GM19468 (cell line): ENCODE data around the gene AP3B1.
A peak's percentile ranks its signal among the peaks of the same experiment; 100 is the strongest.

Source experiments
- ATAC-seq: cut with Tn5 transposase; IDR thresholded peaks from one replicate; pipeline ENCODE4 v1.9.1; 2021; ENCODE audit warnings: mild to moderate bottlenecking, moderate library complexity, moderate number of reproducible peaks; ENCODE audit not compliant: unreplicated experiment; ENCODE audit errors: extremely low read depth

The AP3B1 gene, protein sequence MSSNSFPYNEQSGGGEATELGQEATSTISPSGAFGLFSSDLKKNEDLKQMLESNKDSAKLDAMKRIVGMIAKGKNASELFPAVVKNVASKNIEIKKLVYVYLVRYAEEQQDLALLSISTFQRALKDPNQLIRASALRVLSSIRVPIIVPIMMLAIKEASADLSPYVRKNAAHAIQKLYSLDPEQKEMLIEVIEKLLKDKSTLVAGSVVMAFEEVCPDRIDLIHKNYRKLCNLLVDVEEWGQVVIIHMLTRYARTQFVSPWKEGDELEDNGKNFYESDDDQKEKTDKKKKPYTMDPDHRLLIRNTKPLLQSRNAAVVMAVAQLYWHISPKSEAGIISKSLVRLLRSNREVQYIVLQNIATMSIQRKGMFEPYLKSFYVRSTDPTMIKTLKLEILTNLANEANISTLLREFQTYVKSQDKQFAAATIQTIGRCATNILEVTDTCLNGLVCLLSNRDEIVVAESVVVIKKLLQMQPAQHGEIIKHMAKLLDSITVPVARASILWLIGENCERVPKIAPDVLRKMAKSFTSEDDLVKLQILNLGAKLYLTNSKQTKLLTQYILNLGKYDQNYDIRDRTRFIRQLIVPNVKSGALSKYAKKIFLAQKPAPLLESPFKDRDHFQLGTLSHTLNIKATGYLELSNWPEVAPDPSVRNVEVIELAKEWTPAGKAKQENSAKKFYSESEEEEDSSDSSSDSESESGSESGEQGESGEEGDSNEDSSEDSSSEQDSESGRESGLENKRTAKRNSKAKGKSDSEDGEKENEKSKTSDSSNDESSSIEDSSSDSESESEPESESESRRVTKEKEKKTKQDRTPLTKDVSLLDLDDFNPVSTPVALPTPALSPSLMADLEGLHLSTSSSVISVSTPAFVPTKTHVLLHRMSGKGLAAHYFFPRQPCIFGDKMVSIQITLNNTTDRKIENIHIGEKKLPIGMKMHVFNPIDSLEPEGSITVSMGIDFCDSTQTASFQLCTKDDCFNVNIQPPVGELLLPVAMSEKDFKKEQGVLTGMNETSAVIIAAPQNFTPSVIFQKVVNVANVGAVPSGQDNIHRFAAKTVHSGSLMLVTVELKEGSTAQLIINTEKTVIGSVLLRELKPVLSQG

DNA sequence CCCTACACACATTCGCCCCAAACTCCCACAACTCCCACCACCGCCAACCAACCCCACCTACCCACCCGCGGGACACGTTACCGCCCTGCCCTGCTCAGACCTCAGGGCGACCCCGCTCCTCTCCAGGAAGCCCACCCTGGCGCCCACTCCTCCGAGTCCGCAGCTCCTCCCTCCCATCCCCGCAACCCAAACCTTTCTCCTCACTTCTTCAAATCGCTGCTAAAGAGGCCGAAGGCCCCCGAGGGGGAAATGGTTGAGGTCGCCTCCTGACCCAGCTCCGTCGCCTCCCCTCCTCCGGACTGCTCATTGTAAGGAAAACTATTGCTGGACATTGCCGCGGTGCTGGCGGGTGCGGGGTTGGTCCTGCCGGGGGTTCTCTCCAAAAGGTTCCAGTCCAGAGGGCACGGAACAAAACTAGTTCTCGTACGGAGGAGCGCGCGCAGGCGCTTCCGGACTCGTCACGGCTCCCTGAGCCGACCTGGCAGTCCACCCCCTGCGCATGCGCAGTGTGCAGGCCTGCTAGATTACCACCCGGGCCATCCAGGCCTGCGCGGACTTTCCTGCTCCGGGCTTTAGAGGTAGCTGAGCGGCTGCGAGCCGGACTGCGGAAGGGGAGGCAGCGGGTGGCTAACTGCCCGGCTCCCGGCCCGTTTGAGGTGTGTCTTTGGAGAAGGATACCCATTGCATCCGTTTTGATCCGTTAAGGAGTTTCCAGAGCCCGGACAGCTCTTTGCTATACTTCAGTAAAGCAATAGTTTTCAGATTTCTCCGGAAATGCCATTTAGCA, at the start of gene AP3B1:
TSS of gene AP3B1 (minus strand) at position 451 of the 787 bp plus-strand sequence. CDS start at position 332, 119 bp downstream.
- ATAC-seq = peak; percentile 84

DNA sequence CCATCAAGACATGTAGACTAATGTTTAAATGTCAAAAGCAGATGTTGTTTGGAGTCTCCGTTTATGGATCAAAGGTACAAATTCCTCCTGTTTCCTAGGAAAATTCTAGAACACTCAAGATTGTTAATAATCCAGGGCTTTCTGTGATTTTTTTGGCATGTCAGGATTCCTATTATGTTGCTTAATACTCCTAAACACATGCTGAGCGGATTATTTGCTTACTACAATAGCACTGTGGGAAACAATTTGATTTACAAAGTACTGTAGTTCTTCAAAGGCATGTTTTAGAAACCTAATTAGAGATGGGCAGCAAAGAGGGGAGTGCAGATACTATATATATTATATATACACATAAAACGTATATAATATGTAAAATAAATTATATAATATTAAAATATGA, 46.9 kb upstream of the AP3B1 start:
- ATAC-seq = no peak

DNA sequence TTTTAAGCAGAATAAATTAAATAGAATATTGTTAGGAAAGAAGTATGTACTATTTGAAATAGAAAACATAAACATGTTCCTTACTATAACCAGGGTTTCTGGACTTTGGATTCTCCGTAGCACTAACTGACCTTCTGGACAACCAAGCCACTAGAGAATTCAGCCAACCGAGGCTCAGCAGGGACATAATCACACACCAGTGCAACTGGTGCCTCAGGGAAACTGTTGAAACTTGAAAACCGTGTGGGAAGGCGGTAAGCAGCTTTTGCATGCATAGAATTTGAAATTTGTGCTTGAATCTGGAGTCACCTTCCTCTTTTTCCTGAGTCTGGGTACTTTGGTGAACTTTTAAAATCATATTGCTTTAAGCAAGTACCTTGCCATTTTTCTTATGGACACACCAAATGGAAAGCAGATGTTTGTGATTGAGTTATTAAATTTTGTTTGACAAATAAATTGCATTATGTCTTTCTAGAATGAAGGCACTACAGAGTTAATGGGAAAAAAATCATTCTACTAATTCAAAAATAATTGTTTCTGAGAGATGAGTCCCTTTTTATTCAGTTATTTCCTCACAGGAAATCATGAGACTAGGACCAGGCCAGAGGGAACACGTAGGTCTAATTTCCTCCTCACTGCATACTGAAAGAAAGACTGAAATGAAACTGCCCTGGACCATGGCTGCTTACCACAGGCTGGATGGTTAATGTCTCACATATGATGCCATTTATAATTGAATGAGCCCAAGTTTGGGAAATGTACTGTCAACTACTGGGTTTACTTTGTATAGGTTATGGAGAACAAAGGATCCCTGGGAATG, 45.3 kb upstream of the AP3B1 start:
- ATAC-seq = no peak

DNA sequence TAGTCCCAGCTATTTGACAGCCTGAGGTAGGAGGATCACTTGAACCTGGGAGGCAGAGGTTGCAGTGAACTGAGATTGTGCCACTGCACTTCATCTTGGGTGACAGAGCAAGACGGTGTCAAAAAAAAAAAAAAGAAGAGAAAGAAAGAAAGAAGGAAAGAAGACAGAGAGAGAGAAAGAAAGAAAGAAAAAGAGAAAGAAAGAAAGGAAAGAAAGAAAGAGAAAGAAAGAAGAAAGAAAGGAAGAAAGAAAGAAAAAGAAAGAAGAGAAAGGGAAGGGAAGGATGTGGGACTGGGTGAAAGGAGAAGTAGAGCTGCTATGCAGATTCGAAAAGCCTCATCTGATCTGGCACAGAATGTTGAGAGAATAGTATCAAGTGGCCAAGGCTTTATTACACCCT, 42.2 kb upstream of the AP3B1 start:
- ATAC-seq = no peak

DNA sequence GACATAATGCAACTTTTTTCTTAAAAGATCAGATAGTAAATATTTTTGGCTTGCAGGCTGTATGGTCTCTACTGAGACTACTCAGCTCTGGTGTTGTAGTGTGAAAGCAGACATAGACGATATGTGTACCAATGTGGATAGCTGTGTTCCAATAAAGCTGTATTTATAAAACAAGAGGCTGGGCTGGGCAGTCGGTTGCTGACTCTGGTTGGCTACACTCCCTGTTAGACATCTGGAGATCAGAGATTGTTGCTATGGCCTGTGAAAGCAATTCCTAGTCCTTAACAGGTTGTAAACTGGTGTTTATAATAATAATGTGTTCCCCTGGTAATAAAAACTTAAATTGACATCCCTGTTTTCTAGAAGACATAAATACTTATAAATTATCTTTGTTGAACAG, 41.5 kb upstream of the AP3B1 start:
- no peak for ATAC-seq

DNA sequence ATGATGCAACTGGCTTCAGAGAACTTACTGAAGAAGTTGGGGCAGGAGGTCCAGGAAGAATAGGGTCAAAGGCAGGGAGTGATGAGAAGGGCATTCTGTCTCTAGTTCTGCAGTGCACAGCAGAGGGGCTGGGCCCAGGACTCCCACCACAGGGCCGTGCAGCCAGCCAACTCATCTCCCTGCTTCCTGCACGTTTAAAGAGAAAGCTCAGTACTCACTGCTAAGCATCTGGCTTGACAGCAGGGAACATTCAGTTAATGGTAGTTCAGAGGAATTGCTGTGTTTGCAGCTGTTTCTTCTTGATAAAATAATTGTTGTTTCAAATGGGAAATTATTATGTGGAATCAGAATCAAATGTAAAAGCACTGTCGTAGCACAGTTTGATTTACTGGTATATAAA, 40.3 kb upstream of the AP3B1 start:
- ATAC-seq = no peak

DNA sequence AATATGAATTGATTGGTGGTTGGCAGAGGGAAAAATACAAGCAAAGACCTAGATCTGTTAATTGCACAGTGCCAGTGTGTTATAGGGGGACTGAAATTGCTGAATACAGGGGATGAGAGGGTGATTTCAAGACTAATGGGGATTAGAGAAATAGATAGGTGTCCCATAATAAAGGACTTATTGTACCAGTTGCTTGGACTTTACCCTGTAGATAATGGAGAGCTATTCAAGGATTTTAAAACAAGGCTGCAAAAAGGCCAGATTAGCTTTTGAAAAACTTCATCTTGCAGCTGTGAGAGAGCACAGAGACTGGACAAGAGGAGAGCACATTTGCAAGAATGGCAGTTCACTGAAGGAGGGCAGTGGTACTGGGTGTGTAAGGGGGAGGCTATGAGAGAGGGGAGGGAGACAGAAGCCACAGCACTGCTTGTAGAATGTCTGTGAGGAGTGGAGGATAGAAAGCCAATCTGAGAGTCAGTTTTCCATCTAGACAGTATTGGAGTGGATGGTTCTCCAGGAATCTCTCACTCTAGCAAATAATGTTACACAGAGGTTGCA, 37.1 kb upstream of the AP3B1 start:
- ATAC-seq = no peak

DNA sequence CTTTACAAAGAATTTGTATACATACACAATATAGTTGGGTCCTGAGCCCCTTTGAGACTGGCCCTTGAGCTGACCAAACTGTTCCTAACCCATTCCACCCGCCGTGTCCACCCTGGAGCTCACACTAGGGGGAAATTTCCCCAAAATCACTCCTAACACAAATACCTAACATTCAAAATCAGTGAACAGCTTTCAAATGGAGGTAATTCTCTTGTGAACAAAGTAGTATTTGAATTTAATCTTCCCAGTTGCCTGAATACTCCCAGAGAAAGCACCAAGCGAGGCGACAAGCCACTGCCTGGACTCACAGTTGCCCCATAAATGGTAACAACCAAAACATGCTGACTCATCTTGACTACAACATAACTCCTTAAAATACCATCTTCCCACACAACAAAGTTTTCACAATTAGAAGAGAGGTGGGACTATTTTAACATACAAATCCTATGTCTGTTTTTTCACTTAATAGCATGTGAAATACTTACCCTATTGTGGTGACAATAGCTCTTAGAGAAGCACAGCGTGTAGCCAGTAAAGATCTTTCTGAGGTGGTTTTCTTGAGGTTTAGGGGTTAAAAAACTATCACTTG, 34.2 kb upstream of the AP3B1 start:
- no peak for ATAC-seq

DNA sequence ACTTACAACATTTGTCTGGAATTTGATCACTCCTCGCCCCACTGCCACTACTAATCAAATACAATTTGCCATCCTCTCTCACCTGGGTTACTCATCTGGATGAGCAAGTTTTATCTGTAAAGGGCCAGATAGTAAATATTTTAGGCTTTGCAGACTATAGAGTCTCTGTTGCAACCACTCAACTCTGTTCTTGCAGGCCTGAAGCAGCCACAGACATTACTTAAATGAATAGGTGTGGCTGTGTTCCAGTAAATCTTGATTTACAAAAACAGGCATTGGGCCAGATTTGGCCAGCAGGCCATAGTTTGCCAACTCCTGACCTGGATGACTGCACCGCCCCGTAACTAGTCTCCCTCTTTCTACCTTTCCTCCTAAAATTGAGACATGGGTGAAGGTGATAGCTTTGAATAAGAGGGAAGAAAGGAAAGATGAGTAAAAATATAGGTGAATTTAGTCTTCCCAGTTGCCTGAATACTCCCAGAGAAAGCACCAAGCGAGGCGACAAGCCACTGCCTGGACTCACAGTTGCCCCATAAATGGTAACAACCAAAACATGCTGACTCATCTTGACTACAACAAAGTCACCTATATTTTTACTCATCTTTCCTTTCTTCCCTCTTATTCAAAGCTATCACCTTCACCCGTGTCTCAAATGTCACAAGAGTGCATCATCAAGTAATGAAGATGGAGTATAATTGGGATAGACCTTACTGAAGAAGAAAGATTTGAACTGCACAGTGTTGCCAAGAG, 33.4 kb upstream of the AP3B1 start:
- no peak for ATAC-seq

DNA sequence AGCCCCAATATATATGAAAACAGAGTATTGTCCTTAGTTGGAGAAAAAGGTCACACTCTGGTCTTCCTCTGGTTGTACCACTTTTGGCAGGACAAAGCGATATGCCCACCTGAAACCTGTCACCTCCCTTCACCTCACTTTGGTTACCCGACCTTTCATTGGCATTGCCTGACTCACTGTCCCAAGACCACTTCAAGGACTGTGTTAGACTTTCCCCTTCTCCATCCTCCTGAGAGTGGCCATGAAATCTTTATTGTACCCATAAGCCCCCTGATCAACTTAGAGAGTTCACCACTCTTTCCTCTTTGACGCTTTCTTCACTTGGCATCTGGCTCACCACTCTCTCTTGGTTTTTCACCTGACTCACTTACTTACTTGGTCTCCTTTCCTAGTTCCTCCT, 32.4 kb upstream of the AP3B1 start:
- no peak for ATAC-seq

DNA sequence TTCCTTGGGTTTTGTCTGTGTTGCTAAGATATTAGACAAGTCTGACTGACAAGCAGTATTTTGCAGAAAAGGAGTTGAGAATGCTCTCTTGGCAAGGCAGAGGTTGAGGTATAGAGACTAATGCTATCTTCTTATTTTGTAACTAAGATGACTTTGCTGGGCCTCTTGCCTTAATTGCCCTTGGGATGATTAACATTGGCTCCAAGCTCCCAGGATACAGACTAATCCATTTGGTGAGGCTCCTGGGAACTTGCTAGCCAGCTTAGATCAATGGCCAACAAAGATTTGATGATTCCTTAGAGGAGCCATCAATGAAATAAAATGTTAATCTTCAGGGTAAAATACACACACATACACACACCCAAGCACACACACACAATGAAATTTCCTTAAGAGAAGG, 28.7 kb upstream of the AP3B1 start:
- ATAC-seq = no peak

DNA sequence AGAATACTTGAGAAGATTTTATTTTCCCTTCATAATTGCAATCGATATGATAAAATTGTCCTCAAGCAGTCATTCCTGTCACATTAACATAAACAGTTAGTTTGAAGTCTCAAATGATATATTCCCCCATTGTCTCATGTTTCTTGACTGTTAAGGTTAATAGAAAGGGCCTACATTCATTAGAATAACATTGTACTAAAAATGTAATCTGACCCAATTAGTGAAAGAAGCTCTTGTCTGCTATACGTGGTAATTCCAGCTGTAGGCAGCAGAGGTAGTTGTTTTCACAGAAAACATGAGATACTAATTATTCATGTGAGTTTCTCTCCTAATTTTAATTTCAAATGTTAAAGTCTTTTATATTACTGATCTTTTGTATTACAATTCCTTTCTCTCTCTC, 25.9 kb upstream of the AP3B1 start:
- ATAC-seq = no peak

DNA sequence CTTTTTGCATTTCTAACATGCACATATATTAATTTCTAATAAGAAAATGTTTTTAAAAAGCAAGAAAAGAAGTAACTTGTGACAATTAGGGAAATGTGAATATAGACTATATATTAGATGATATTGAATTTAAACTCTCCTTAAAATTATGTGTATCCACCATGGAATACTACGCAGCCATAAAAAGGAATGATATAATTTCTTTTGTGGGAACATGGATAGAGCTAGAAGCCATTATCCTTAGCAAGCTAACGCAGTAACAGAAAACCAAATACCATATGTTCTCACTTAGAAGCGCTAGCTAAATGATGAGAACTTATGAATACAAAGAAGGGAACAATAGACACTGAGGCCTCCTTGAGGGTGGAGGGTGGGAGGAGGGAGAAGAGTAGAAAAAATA, 23.8 kb upstream of the AP3B1 start:
- no peak for ATAC-seq

DNA sequence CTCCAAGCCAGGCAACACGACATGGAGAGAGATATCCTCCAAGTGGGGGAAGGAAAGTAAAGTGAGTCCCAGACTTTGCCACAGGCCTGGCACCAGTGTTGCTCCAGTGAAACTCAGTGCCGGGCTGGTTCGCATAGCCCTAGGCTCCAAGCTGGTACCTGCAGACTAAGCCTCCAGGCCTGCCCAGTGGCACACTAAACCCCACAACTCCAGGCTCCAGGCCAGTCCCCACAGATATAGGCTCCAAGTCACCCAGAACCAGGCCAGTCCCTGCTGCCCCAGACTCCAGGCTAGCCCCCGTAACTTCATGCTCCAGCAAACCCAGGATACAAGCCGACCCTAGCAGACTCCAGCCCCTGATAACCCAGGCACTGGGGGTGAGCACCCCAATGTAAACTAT, 23.0 kb upstream of the AP3B1 start:
- no peak for ATAC-seq

DNA sequence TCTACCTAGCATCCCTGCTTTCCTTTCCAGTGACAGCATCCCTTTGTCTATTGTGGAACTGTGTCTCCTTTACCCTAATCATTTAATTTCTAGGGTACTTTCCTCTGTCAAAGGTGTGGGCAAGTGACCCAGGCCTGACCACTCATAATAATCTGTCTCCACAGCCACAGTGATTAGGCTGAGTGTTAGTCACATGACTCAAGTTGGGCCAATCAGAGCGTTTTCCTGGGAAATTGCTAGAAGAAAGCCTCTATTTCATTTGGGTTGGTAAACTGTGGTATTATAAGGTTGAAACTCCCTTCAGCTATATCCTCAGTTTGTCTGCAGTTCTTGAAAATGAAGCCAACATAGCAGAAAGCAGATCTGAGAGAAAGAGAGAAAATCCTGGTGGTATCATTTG, 14.2 kb upstream of the AP3B1 start:
- ATAC-seq = no peak

DNA sequence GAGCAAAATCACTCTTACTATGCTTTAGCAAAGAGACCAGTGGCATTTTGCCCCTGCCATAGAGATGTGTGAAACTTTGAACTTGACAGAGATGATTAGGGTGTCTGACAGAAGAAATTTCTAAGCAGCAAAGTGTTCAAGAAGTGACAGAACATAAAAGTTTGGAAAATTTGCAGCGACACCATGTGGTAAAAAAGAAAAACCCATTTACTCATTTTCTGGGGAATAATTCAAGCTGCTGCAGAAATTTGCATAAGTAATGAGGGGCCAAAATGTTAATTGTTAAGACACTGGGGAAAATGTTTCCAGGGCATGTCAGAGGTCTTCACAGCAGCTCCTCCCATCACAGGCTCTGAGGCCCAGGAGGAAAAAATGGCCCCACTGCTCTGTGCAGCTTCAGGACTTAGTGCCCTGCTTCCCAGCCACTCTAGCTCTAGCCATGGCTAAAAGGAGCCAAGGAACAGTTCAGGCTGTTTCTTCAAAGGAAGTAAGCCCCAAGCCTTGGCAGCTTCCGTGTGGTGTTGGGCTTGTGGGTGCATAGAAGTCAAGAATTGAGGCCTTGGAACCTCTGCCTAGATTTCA, 6.1 kb upstream of the AP3B1 start:
- no peak for ATAC-seq

DNA sequence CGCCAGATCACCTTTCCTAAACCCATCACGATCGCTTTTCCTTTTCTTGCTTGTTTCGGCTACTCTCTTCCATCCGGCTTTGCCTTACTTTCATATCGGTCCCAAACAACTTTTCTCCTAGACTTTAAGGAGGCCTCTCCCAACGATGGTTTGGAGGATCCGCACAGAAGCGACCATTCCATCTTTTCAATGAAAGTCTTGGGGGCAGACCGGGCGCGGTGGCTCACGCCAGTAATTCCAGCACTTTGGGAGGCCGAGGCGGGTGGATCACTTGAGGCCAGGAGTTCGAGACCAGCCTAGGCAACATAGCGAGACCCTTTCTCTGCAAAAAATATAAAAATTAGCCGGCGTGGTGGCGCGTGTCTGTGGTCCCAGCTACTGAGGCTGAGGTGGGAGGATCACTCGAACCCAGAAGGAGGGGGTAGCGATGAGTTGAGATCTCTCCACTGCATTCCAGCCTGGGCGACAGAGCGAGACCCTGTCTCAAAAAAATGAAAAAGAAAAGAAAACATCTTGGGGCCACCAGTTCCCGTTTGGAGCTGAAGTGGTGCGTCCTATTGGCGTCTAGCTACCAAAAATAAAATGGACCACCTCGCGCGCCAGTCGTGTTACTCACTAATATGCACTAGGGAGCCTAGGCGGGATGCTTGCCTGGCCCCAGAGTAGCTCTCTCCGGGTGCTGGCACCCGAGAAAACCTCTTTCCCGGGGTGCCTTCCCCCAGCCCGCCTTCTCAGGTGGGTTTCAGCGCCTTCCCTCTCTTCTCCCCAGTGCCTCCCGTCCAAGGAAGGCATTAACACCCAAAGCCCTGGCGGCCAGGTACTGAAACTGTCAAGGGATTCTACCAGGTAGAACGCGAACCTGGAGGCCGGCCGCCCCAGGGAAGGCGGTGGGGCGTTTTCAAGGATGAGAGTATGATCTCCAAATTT, 800 bp upstream of the AP3B1 start:
- no peak for ATAC-seq
